COLO829 (cell line): ENCODE data around the gene CYBA.
"Not testable (repeated sequence)": the region's sequence is repeated elsewhere in the genome, so short reads cannot be mapped to it uniquely, and the experiment has no call there.

ENCODE experiments used
- DNase-seq: peaks from one replicate; pipeline ENCODE4 v3.0.0; 2012; ENCODE audit warnings: low spot score

CYBA gene

DNA sequence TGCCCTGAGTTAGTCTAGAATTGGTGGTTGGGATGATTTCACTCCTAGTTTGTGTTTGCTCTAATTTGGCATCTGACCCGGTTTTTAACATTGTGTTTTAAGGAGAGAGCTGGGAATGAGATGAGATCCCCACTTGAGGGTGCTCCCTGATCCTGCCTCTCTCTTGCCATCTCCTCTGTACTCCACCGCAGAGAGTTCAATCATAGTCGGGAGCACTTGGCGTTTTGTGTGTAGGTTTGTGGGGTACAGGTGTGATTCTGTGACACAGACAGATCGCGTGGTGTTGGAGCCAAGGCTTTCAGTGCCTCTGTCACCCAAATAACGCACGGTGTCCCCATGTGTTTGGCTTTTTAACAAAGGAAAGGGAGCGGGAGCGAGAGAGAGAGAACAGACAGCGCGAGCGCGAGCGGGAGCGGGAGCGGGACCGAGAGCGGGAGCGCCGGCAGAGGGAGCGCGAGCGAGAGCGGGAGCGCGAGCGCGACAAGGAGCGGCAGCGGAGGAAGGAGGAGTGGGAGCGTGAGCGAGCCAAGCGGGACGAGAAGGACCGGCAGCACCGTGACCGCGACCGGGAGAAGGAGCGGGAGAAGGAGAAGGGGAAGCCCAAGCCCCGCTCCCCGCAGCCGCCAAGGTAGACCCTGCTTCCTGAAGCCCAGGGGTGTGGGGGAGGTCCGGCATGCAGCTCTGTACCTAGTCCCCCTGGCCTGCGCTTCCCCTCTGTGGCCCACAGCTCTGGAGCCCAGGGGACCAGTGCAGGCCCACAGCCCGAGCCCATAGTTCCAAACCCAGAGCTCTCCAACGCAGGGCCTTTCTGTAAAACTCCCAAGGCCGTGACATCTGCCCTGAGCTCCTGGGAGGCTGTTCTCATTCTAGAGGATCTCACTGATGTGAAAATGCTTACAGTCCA lies 39.7 kb downstream of the CYBA start:
- no peak for DNase-seq

DNA sequence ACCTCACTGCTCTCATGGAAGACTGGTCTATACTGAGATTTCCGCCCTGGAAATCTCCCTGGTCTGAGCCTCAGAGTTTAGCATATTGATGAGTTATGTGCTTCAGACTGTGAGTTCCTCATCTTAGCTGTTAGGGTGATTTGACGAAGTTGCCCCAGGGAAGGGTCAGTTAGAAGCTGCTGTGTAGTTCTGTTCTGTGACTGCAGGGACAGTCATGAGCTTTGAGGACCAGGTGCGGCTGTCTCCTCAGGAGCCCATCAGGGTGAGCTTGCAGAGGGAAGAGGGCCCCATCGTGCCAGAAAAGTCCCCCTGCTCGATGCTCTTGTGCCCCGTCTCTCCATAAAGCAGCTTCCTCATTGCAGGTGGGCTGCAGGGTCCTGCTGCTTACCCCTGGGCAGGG lies 40.8 kb downstream of the CYBA start:
- no peak for DNase-seq

DNA sequence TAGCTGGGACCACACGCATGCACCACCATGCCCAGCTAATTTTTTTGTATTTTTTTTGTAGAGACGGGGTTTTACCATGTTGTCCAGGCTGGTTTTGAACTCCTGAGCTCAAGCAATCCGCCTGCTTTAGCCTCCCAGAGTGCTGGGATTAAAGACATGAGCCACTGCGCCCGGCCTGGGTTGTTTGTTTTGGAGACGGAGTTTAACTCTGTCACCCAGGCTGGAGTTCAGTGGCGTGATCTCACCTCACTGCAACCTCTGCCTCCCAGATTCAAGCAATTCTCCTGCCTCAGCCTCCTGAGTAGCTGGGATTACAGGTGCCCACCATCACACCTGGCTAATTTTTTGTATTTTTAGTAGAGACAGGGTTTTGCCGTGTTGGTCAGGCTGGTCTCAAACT lies 41.4 kb downstream of the CYBA start:
- not testable (repeated sequence) for DNase-seq

DNA sequence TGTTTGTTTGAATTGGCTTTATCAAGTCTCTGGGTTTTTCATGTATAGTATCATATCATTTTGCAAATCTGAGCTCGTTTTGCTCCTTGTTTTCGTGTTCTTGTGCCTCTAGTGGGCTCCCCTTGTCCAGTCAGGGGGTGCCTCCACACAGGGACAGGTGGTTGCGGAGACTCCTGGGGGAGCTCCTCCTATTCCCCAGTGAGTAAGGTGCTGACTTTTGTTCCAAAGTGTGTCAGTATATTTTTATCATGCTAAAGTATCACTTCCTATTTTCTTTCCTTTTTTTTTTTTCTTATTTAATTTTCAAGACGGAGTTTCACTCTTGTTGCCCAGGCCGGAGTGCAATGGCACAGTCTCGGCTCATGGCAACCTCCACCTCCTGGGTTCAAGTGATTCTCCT lies 42.8 kb downstream of the CYBA start:
- DNase-seq, result no peak

DNA sequence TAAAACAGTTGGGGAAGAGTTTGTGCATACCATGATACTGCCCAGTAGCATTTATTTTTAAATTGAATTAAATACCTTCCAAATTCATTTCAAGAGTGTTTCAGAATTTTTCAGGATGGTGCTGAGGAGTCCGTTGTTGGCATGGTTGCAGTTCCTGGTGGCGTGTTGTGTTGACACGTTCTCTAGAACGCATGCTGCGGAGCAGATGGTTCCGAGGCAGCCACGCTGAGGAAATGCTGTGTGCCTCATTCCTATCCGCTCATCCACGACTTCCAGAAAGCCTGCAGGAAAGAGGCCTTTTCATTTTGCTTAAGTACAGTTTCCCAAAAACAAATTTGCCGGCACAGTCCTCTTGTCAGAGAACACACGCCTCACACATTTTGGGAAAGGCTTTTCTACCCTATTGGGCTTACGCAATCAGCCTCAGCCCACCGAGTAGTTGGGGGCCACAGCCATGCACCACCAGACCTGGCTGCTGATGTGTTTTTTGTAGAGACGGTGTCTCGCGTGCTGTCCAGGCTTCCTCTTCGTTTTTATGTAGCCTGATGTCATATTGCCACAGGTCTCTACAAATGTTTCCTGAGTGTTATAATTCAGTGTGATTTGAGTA lies 44.6 kb downstream of the CYBA start:
- DNase-seq, result no peak

DNA sequence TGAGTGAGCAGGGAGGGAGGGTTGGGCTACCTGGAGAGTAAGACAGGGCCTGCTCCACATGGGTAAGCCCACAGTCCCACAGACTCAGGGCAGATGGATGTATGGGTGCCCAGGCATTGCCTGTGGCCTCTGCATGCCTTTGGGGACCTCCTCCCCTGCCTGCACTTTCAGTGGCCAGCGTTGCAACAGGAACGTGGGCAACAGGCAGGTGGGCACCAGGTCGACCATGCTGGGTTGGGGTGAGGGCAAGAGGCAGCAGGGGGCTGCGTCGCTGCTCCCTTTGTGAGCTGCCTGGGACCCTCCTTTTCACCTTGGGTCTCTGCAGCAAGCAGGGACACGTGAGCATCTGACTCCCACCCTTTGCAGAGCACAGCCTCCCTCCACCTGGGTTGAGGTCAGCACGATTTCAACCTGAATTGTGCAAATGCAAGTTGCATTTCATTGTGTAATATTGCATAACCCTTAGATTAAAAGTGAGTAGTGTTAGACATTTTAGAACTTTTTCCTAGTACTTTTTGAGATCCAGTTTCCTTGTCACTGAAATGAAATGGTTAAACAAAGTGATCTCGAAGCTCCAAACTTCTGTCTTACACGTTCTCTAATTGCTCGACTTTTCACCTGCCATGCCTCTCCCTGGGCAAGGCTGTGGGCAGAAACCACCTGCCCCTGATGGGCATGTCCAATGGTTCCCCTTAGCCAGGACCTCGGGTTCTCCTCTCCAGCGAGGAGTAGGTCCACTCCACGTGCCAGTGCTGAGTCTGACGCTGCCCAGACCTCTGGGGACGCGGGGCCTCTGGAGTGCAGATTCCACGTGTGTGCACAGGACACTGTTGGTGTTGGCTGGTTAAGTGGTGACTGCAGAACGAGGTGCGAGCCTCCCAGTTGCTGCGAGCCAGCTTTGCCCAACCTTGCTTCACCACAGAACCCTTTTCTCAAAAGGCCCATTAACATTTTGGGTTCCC lies 45.4 kb downstream of the CYBA start:
- DNase-seq, result no peak

DNA sequence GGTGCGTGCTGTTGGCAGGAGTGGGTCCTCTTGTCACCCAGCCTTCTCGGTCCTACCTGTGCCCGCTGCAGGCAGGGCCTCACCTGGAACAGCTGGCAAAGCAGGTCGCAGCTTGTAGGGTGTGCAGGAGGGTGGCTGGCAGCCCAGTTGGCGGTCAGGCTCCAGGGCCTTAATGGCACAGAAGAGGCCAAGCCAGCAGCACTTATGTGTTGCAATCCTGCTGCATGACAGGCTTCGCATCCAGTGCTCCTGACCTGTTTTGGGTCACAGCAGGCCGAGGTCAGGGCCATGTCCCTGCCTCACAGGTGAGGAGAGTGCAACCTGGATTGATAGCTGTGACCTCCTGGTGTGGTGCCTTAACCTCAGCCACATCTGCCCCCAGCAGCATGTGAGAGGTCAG lies 48.8 kb downstream of the CYBA start:
- DNase-seq, result no peak

DNA sequence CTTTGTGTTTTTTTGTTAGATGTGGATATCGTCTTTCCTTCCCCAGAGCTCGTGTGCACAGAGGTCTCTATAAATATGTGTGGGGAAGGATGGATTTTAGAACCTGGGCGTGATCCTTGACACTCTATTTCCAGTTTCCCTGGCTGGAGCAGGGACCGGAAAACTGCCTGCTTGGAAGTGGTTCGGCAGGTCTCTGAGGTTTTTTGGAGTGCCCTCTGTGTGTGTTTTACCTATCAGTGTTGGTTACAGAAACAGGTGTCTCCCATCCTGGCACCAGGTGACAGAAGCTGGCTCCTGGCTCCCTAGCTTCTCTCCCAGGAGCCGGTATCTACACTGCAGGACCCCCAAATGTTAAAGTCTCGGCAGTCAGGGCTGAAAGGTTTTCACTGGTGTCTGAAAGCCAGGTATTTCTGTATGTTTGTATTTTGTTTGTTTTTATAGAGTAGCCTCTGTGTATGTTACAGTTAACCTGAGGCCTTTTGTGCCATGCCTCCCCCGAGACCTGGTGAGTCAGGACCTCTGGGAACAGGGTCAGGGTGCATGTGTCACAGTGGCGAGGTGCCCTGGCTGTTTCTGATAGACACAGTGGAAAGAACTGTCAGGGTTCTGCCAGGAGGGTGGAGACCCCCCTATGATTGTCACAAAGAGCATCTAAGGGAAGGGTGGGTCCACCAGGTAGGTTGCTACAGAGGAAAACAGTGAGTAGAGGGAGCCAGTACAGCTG lies 49.4 kb downstream of the CYBA start:
- no peak for DNase-seq

DNA sequence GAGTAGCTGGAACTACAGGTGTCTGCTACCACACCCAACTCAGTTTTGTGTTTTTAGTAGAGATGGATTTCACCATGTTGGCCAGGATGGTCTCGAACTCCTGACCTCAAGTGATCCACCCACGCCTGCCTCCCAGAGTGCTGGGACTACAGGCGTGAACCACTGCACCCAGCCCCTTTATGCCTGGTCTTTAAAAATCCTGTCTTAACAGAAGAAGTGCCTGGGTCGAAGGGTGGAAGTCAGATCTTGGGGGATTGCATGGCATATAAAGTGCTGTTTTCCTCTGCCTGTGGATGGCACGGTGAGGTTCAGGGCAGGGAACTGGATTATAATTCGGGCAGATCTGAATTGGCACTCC lies 50.3 kb downstream of the CYBA start:
- DNase-seq, result no peak

DNA sequence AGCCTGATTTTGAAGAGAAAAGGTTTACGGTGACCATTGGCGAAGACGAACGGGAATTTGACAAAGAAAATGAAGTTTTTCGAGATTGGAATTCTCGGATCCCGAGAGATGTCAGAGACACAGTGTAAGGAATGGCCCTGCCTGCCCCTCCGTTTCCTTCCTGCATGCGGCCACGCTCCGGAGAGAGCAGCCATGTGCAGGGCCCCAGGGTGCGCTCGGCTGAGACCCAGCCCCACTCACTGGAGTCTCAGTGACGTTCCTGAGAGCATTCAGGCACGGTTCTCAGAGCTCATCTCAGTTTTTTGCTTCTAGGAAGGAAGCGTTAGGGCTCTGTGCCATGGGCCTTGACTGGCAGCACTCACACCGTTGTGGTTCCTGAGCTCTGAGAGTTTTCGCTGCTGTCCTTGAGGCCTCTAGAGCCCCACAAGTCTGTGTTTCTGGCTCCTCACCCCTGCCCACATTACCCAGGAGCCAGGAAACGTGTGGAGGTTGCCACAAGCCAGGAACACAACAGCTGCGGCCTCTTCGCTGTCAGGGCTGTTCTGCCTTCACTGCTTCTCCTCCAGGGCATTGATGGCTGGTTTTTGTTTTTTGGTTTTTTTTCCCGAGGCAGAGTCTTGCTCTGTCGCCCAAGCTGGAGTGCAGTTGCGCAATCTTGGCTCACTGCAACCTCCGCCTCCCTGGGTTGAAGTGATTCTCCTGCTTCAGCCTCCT lies 50.9 kb downstream of the CYBA start:
- DNase-seq, result no peak

DNA sequence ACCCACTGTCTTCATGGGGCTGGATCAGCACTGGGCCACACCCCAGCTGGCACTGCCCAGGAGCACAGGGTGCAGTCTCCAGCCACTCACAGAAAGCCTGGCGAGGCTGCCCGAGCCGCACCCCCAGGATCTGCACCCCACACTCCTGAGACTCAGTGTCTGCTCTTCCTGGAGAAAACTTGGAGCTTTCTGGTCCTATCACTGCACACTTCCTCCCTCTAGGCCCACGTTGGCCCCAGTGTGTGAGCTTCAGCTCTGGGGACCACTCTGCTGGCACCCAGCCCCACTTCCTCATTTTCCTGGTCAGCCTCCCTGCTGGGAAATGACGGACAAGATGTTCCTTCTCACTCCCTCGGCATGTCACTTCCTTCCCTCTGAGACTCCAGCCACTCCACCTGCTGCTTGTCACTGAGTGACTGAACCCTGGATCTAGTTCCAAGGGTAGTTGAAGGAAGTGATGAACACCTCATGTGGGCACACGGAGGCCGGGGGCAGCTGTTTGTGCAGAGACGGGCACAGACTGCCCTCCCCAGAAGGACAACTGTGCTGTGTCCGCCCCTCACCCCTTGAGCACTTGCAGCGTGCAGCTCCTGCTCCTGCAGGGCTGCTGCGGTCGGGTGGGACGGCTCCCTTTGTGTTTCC lies 51.6 kb downstream of the CYBA start:
- no peak for DNase-seq

DNA sequence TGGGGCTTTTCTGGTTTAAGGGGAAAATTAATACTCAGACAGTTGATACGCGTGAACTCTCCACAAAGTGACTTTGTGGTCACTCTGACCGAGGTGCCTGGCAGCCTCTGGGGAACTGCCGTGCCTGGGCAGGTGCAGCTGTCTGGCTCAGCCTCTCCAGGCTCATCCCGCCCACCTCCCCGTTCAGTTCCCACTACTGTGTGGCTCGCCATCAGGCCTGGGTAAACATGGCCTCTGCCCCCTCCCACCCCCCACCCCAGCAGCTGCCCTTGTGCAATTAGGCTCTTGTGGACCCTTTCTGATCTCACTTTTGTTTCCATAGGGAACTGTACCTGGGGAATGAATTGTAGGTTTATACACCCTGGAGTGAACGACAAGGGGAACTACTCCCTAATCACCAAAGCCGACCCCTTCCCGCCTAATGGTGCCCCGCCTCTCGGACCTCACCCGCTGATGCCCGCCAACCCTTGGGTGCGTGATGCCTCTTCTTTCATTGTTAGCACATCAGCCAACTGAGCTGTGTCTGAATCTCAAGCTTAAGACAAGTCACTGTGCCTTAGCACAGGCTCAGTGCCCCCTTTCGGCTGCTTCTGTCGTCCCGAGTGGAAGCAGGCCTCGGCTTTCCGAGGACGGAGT lies 52.9 kb downstream of the CYBA start:
- no peak for DNase-seq

DNA sequence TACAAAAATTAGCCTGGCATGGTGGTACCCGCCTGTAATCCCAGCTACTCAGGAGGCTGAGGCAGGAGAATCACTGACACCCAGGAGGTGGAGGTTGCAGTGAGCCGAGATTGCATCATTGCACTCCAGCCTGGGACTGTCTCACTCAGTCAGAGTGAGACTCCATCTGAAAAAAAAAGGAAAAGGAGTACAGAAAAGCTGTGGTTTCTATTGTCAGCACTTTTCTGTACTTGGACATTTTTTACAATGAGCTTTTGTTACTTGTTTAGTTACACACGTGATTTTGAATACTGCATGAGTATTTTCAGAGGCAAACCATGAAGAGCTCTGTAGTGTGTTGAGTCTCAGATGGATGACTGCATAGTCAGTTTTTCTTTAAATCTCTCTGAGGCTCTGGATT lies 54.4 kb downstream of the CYBA start:
- peak; percentile 8 for DNase-seq

DNA sequence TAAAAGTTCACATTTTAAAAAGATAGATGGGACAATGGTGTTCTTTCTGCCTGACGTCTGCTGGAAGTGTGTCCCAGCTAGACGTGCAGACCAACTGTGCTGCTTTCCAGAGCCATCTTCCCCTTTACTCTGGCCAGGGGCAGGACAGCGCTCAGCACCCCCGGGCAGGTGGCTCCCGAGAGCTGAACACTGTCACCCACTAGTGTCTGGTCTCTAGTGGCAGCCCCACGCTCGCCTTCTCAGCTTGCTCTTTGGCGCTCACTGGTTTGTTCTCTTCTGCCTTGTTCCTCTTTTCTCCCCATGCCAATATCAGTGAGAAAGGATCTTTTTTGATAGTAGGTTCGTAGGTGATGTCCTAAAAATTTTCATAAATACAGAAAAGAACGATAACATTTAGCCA lies 54.9 kb downstream of the CYBA start:
- no peak for DNase-seq

DNA sequence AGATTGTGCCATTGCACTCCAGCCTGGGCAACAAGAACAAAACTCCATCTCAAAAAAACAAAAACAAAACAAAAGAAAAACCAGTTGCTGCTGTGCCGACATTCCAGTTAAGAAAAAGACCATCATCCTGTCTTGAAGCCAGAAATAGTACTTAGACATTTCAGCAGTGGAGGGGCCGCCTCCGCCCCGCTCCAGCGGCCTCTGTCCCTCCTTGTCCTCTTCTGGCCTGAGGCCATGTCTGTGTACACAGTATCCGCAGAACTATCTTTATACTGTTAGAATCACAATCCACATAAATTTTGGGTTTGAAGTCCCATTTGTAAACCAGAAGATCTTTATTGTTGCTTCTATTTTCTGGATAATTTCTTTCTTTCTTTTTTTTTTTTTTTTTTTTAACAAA lies 55.8 kb downstream of the CYBA start:
- no peak for DNase-seq

DNA sequence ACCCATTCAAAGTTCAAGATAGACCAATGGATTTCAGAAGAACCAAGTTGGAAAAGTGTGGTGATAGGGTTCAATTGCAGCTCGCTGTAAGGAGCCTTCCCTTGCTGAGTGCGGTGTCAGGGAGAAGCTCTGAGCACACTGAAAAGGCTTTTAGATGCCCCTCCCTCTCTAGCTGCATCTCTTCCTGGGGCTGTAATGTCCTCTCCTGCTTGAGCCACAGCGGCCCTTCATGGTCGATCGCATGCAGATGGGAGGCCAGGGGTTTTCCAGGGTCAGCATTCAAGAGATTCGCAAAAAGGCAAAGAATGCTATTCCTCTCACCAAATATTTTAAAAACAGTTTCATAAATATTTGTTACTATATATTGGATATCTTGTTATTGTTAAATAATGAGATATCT lies 56.9 kb downstream of the CYBA start:
- DNase-seq, result no peak

DNA sequence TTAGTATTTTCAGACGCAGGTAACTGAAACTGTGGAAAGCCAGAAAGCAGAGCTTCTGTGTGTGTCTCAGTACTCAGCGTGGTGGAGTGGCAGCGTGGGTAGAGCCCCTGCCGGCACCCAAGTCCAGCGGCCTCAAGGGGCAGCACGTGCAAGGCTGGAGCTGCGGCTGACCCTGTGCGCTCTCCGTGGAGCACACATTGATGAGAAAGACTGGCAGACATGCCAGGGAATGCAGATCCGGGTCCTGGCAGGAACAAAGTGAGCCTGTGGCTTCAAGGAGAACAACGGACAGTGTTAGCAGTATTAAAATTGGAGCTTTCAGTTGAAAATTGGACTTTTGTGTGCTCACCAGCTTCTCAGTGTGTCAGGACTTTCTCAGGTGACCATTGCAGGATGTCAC lies 57.4 kb downstream of the CYBA start:
- no peak for DNase-seq
